WTC11 (cell line): ENCODE measurements around the gene CLIC3. TPM values are rescaled to one million over a fixed set of nuclear protein-coding genes. Genes with fewer than 3 reads are reported as not detected.

Experiments used
- ATAC-seq: fragments of 200-7000 bp; cut with Tn5 transposase; 2 replicates; pipeline ENCODE4 v1.10.0; 2021; ENCODE audit warnings: mild to moderate bottlenecking, moderate library complexity
- CTCF ChIA-PET: fragments of 300-600 bp; sonication (Branson Sonifier 250); formaldehyde crosslinking; loops from one replicate; lab custom pipeline; 2021; ENCODE audit warnings: antibody characterized with exemption; lab: Charles Lee
- POLR2A ChIA-PET: fragments of 350-600 bp; sonication (Branson Sonifier 250); formaldehyde crosslinking; loops from one replicate; lab custom pipeline; 2021; ENCODE audit warnings: antibody characterized with exemption; lab: Charles Lee
- DNase-seq: peaks from one replicate; pipeline ENCODE4 v3.0.0; 2021; ENCODE audit warnings: low spot score
- H3K27ac Mint-ChIP-seq: 2 replicates; pipeline ENCODE4 v1.8.0; 2021; ENCODE audit warnings: mixed read lengths
- H3K27me3 Mint-ChIP-seq: 2 replicates; pipeline ENCODE4 v1.8.0; 2021; ENCODE audit warnings: low read depth, mild to moderate bottlenecking, moderate library complexity, mixed read lengths
- H3K36me3 Mint-ChIP-seq: 2 replicates; pipeline ENCODE4 v1.8.0; 2021; ENCODE audit warnings: mixed read lengths
- H3K4me1 Mint-ChIP-seq: 2 replicates; pipeline ENCODE4 v1.8.0; 2022; ENCODE audit warnings: mixed read lengths
- H3K4me3 Mint-ChIP-seq: 2 replicates; pipeline ENCODE4 v1.8.0; 2021; ENCODE audit warnings: mild to moderate bottlenecking, moderate library complexity, mixed read lengths
- H3K9me3 Mint-ChIP-seq: 2 replicates; pipeline ENCODE4 v1.8.0; 2021; ENCODE audit warnings: mixed read lengths
- AFF4 ChIP-seq: sonication (generic); formaldehyde crosslinking; IDR thresholded peaks from 2 replicates; pipeline ENCODE4 v1.8.1; 2023; ENCODE audit warnings: mild to moderate bottlenecking, missing genetic modification reagents, borderline replicate concordance
- ARID4B ChIP-seq: sonication (generic); formaldehyde crosslinking; IDR thresholded peaks from 2 replicates; pipeline ENCODE4 v1.8.0; 2023; ENCODE audit warnings: missing genetic modification reagents, mild to moderate bottlenecking, borderline replicate concordance
- CBFB ChIP-seq: sonication (generic); formaldehyde crosslinking; IDR thresholded peaks from 2 replicates; pipeline ENCODE4 v1.8.1; 2022; ENCODE audit warnings: mild to moderate bottlenecking, low read depth, missing genetic modification reagents
- CREB1 ChIP-seq: sonication (generic); formaldehyde crosslinking; IDR thresholded peaks from 2 replicates; pipeline ENCODE4 v1.8.0; 2023; ENCODE audit warnings: mild to moderate bottlenecking, missing genetic modification reagents
- EMX1 ChIP-seq: fragments of 250-450 bp; sonication (Bioruptor Pico); IDR thresholded peaks from 2 replicates; pipeline ENCODE4 v1.8.0; 2021; ENCODE audit warnings: mild to moderate bottlenecking
- ESRRA ChIP-seq: sonication (generic); formaldehyde crosslinking; IDR thresholded peaks from 2 replicates; pipeline ENCODE4 v1.8.1; 2022; ENCODE audit warnings: mild to moderate bottlenecking, missing genetic modification reagents, borderline replicate concordance
- ETV6 ChIP-seq: sonication (generic); formaldehyde crosslinking; IDR thresholded peaks from 2 replicates; pipeline ENCODE4 v1.8.1; 2022; ENCODE audit warnings: mild to moderate bottlenecking, missing genetic modification reagents
- FOXK1 ChIP-seq: sonication (generic); formaldehyde crosslinking; IDR thresholded peaks from 2 replicates; pipeline ENCODE4 v1.8.0; 2022; ENCODE audit warnings: mild to moderate bottlenecking, moderate library complexity, missing genetic modification reagents
- FOXP1 ChIP-seq: sonication (generic); formaldehyde crosslinking; IDR thresholded peaks from 2 replicates; pipeline ENCODE4 v1.8.0; 2022; ENCODE audit warnings: missing genetic modification reagents, mild to moderate bottlenecking, moderate library complexity, borderline replicate concordance
- GABPB1 ChIP-seq: sonication (generic); formaldehyde crosslinking; IDR thresholded peaks from 2 replicates; pipeline ENCODE4 v1.8.1; 2023; ENCODE audit warnings: mild to moderate bottlenecking, missing genetic modification reagents
- GTF2I ChIP-seq: fragments of 250-450 bp; sonication (Bioruptor Pico); conservative IDR thresholded peaks from 2 replicates; pipeline ENCODE4 v1.4.0; 2021; ENCODE audit warnings: mild to moderate bottlenecking
- HMGA2 ChIP-seq: fragments of 250-450 bp; sonication (Bioruptor Pico); IDR thresholded peaks from 2 replicates; pipeline ENCODE4 v1.4.0; 2021; ENCODE audit warnings: mild to moderate bottlenecking, moderate library complexity
- IRF2 ChIP-seq: sonication (generic); formaldehyde crosslinking; IDR thresholded peaks from 2 replicates; pipeline ENCODE4 v1.8.0; 2022; ENCODE audit warnings: low read depth, missing genetic modification reagents, borderline replicate concordance
- JUN ChIP-seq: sonication (generic); formaldehyde crosslinking; IDR thresholded peaks from 2 replicates; pipeline ENCODE4 v1.8.0; 2023; ENCODE audit warnings: mild to moderate bottlenecking, missing genetic modification reagents
- MLX ChIP-seq: sonication (generic); formaldehyde crosslinking; IDR thresholded peaks from 2 replicates; pipeline ENCODE4 v1.8.1; 2023; ENCODE audit warnings: mild to moderate bottlenecking, missing genetic modification reagents, moderate library complexity
- STAT6 ChIP-seq: sonication (generic); formaldehyde crosslinking; conservative IDR thresholded peaks from 2 replicates; pipeline ENCODE4 v1.8.1; 2023; ENCODE audit warnings: mild to moderate bottlenecking, low read depth, missing genetic modification reagents, moderate library complexity
- TCF7 ChIP-seq: sonication (generic); formaldehyde crosslinking; IDR thresholded peaks from 2 replicates; pipeline ENCODE4 v1.8.0; 2022; ENCODE audit warnings: mild to moderate bottlenecking, low read depth, missing genetic modification reagents, moderate library complexity
- TEAD1 ChIP-seq: sonication (generic); formaldehyde crosslinking; IDR thresholded peaks from 2 replicates; pipeline ENCODE4 v1.8.0; 2022; ENCODE audit warnings: mild to moderate bottlenecking, missing genetic modification reagents
- TEAD4 ChIP-seq: sonication (generic); formaldehyde crosslinking; IDR thresholded peaks from 2 replicates; pipeline ENCODE4 v1.8.0; 2022; ENCODE audit warnings: mild to moderate bottlenecking, missing genetic modification reagents
- USF1 ChIP-seq: sonication (generic); formaldehyde crosslinking; IDR thresholded peaks from 2 replicates; pipeline ENCODE4 v1.8.0; 2022; ENCODE audit warnings: mild to moderate bottlenecking, missing genetic modification reagents
- ZBTB43 ChIP-seq: sonication (generic); formaldehyde crosslinking; IDR thresholded peaks from 2 replicates; pipeline ENCODE4 v1.8.1; 2023; ENCODE audit warnings: mild to moderate bottlenecking, missing genetic modification reagents
- ZMAT4 ChIP-seq: fragments of 250-450 bp; sonication (Bioruptor Pico); IDR thresholded peaks from 2 replicates; pipeline ENCODE4 v1.9.0; 2021; ENCODE audit warnings: mild to moderate bottlenecking
- ZNF138 ChIP-seq: sonication (generic); formaldehyde crosslinking; conservative IDR thresholded peaks from 2 replicates; pipeline ENCODE4 v1.8.1; 2022; ENCODE audit warnings: mild to moderate bottlenecking, moderate library complexity, missing genetic modification reagents
- ZNF219 ChIP-seq: sonication (generic); formaldehyde crosslinking; IDR thresholded peaks from 2 replicates; pipeline ENCODE4 v1.8.0; 2023; ENCODE audit warnings: missing genetic modification reagents, mild to moderate bottlenecking, borderline replicate concordance
- total RNA-seq: library from RNA; stranded (reverse); gene quantifications from 3 replicates; pipeline ENCODE4 v1.2.3, GENCODE V29; 2021

Gene CLIC3
- total RNA-seq, 1 experiment from 2014 or later: 0.31 TPM

- TF ChIP-seq ZBTB43 (CRISPR knock-in tag) (no peak), STAT6 (CRISPR knock-in tag) (no peak), ZNF219 (CRISPR knock-in tag) (no peak), ZNF138 (CRISPR knock-in tag) (no peak), JUN (no peak), ESRRA (CRISPR knock-in tag) (no peak), CBFB (CRISPR knock-in tag) (no peak), AFF4 (CRISPR knock-in tag) (no peak), MLX (no peak), TEAD1 (CRISPR knock-in tag) (no peak), FOXK1 (CRISPR knock-in tag) (no peak), GABPB1 (no peak)
- TF ChIP-seq, all 79 proteins: peak for 0
These were observed 44.8 kb upstream of the CLIC3 start (continued) for GRCh38 chr9:137041124-137041523.

- ATAC-seq (no peak), DNase-seq (no peak)
- Mint-ChIP-seq H3K27ac (no peak overlapping the region), H3K4me1 (peaks cover 6% of the 10 kb centered on the region), H3K36me3 (peaks cover 5% of the 10 kb centered on the region; the same call in 1 of the 2 replicates), H3K9me3 (no peaks in the 10 kb centered on the region), H3K27me3 (peaks cover 9% of the 10 kb centered on the region), H3K4me3 (no peak overlapping the region)
- POLR2A ChIA-PET: no interaction called here
- CTCF ChIA-PET: interaction anchor here (4.6 kb wide), 1 partner anchor 11 kb away, joined by 23 read pairs; no protein-coding TSS in a partner anchor
- no peak for TF ChIP-seq ETV6
- no peak for TF ChIP-seq ARID4B (CRISPR knock-in tag)
- TF ChIP-seq GTF2I (CRISPR knock-in tag): no peak
- no peak for TF ChIP-seq USF1 (CRISPR knock-in tag)
- no peak for TF ChIP-seq IRF2 (CRISPR knock-in tag)
- no peak for TF ChIP-seq FOXK1 (CRISPR knock-in tag)
- no peak for TF ChIP-seq EMX1 (CRISPR knock-in tag)
- no peak for TF ChIP-seq CREB1 (CRISPR knock-in tag)
- TF ChIP-seq TEAD4 (CRISPR knock-in tag): no peak
- no peak for TF ChIP-seq ZMAT4 (CRISPR knock-in tag)
- no peak for TF ChIP-seq GABPB1
- TF ChIP-seq HMGA2: no peak
- no peak for TF ChIP-seq TCF7 (CRISPR knock-in tag)
- TF ChIP-seq FOXP1: no peak
These were observed 44.2 kb upstream of the CLIC3 start for GRCh38 chr9:137040568-137040967.
